Measurements from ENCODE around the gene AEBP2.

DNA sequence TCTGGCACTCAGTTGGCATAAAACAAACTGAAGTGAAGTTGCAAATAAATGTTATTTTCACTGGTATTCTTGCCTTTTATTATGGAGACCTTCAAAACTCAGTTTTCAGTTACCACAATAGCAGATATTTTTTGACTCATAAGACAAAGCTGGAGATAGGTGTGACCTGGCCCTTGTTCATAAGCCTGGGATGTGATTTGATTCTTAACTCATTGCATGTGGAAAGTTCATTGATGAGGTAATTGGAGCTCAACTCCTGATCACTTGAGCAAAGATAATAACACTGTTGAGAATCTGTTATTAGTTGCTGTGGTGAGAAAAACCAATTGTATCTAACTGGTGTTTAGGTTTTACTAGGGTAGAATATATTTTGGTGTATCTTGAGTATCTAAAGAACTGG, 105.1 kb downstream of the AEBP2 start:
- TF ChIP-seq POLR2A (IDR thresholded peaks at IDR 0.05), result no peak
- TF ChIP-seq, protein P1, sequence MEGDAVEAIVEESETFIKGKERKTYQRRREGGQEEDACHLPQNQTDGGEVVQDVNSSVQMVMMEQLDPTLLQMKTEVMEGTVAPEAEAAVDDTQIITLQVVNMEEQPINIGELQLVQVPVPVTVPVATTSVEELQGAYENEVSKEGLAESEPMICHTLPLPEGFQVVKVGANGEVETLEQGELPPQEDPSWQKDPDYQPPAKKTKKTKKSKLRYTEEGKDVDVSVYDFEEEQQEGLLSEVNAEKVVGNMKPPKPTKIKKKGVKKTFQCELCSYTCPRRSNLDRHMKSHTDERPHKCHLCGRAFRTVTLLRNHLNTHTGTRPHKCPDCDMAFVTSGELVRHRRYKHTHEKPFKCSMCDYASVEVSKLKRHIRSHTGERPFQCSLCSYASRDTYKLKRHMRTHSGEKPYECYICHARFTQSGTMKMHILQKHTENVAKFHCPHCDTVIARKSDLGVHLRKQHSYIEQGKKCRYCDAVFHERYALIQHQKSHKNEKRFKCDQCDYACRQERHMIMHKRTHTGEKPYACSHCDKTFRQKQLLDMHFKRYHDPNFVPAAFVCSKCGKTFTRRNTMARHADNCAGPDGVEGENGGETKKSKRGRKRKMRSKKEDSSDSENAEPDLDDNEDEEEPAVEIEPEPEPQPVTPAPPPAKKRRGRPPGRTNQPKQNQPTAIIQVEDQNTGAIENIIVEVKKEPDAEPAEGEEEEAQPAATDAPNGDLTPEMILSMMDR (IDR thresholded peaks at IDR 0.05), result no peak
